ENCODE measurements around the gene CNTN4. TPM values are rescaled to one million over a fixed set of nuclear protein-coding genes. Genes with fewer than 3 reads are reported as not detected.

Gene CNTN4
- total and polyA plus RNA-seq, 9 donors: 0.35 to 16.7 (median 3.0) TPM

DNA sequence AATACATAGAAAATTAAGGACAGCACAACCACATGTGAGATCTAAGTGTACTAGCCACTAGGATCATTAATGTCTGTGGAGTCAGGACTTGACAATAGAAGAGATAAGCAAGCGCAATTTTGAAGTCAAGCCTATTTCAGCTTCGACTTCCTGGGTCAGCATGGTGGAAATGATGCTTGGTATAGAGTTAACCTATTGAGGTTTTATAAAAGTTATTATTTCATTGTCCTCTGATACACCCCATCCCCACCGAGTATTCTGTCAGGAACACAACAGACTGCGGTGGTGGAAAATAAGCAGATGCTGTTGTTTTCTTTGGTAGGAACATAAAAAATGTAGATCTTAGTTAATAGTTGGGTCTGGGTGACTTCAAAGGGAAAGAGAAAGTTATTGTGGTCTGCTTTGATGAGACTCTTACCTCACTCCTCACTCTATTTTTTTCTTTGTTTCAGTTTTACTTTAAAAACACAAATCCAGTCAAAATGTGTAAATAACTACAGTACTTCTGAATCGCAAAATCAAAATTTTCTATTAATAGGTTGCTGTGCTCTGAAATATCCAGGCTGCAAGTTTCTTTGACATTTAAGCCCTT lies 929.4 kb downstream of the CNTN4 start:
- WGBS, 3 donors: 39 to 57% (median 46%) methylated on average over 5 of the region's 5 CpGs
- H3K4me3 ChIP-seq: no peak overlapping the region

GRCh38 chr3:3031326-3031725 lies 932.7 kb downstream of the CNTN4 start:
- intact Hi-C loops (cut with DNase I): no loop called here
- no peak for DNase-seq
- H3K27ac ChIP-seq: no peak overlapping the region
- H3K4me3 ChIP-seq: no peak overlapping the region
- H3K4me1 ChIP-seq (ENCODE audit: insufficient read depth): no peaks in the 10 kb centered on the region
- WGBS, 3 donors: 15 to 39% (median 23%) methylated on average over 4 of the region's 4 CpGs
- no peaks in the 10 kb centered on the region for H3K9me3 ChIP-seq
- H3K27me3 ChIP-seq: no peaks in the 10 kb centered on the region
- TF ChIP-seq POLR2A (IDR thresholded peaks at IDR 0.05): no peak
- TF ChIP-seq EP300 (IDR thresholded peaks at IDR 0.05): no peak
- TF ChIP-seq CTCF (IDR thresholded peaks at IDR 0.05): no peak
- no peaks in the 10 kb centered on the region for H3K36me3 ChIP-seq

More for the DNA sequence above, 929.4 kb downstream of the CNTN4 start:
- intact Hi-C loops (cut with DNase I): no loop called here
- Histone ChIP-seq H3K4me1 (ENCODE audit: insufficient read depth) (no peaks in the 10 kb centered on the region), H3K27me3 (no peaks in the 10 kb centered on the region), H3K27ac (no peak overlapping the region), H3K36me3 (no peaks in the 10 kb centered on the region), H3K9me3 (no peaks in the 10 kb centered on the region)
- no peak for TF ChIP-seq EP300 (IDR thresholded peaks at IDR 0.05)
- no peak for TF ChIP-seq POLR2A (IDR thresholded peaks at IDR 0.05)
- no peak for TF ChIP-seq CTCF (IDR thresholded peaks at IDR 0.05)
- DNase-seq: no peak

DNA sequence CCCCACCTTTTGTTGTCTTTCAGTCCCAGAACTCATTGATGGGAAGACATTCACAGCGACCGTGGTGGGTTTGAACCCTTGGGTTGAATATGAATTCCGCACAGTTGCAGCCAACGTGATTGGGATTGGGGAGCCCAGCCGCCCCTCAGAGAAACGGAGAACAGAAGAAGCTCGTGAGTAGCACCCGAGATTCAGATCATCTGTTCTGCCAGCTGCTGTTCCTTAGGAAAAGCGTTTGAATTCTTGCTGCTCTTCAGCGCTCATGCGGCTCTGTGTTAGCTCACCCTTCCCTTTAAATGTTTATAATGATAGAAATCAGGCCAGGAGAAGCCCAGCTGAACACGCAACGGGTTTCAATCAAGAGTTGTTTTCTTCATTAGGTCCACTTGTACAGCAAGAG lies 938.5 kb downstream of the CNTN4 start:
- DNase-seq: no peak
- intact Hi-C loops (cut with DNase I): no loop called here

GRCh38 chr3:3038201-3038991 lies 939.7 kb downstream of the CNTN4 start:
- Histone ChIP-seq H3K4me1 (ENCODE audit: insufficient read depth) (no peaks in the 10 kb centered on the region), H3K27me3 (no peaks in the 10 kb centered on the region), H3K36me3 (no peaks in the 10 kb centered on the region), H3K27ac (no peak overlapping the region), H3K4me3 (no peak overlapping the region), H3K9me3 (no peaks in the 10 kb centered on the region)
- 89 to 90% (median 89%) methylated on average over 25 of the region's 25 CpGs for WGBS, 3 donors
- no peak for TF ChIP-seq EP300 (IDR thresholded peaks at IDR 0.05)
- TF ChIP-seq POLR2A (IDR thresholded peaks at IDR 0.05): no peak
- no peak for TF ChIP-seq CTCF (IDR thresholded peaks at IDR 0.05)
- intact Hi-C loops (cut with DNase I): no loop called here
- no peak for DNase-seq

More for the DNA sequence above, 938.5 kb downstream of the CNTN4 start:
- H3K9me3 ChIP-seq: no peaks in the 10 kb centered on the region
- H3K27ac ChIP-seq: no peak overlapping the region
- no peaks in the 10 kb centered on the region for H3K36me3 ChIP-seq
- whole genome bisulfite sequencing, 3 donors: 87 to 91% (median 90%) methylated on average over 13 of the region's 13 CpGs
- H3K4me1 ChIP-seq (ENCODE audit: insufficient read depth): no peaks in the 10 kb centered on the region
- H3K27me3 ChIP-seq: no peaks in the 10 kb centered on the region
- H3K4me3 ChIP-seq: no peak overlapping the region
- no peak for TF ChIP-seq EP300 (IDR thresholded peaks at IDR 0.05)

- no peak overlapping the region for H3K4me3 ChIP-seq
- no peak overlapping the region for H3K27ac ChIP-seq
- WGBS, 3 donors: 8 to 16% (median 12%) methylated on average over 4 of the region's 4 CpGs
- intact Hi-C loops (cut with DNase I): no loop called here
- no peaks in the 10 kb centered on the region for H3K27me3 ChIP-seq
- no peaks in the 10 kb centered on the region for H3K9me3 ChIP-seq
- no peak for DNase-seq
- TF ChIP-seq EP300 (IDR thresholded peaks at IDR 0.05): no peak
- H3K36me3 ChIP-seq: no peaks in the 10 kb centered on the region
- H3K4me1 ChIP-seq (ENCODE audit: insufficient read depth): peaks cover 2% of the 10 kb centered on the region
Observed at GRCh38 chr3:3053974-3054373, 955.3 kb downstream of the CNTN4 start.

All from ovary (tissue), 9 donors.